ENCODE data around the gene ACY1.

GRCh38 chr3:51968883-51969678 lies 14.3 kb upstream of the ACY1 start:
- no peak for TF ChIP-seq POLR2AphosphoS5 (IDR thresholded peaks at IDR 0.05)
- TF ChIP-seq POLR2A (IDR thresholded peaks at IDR 0.05): no peak

Measured in suprapubic skin (tissue), 4 donors.